ENCODE measurements around the gene OR5K2. TPM values are rescaled to one million over a fixed set of nuclear protein-coding genes. Genes with fewer than 3 reads are reported as not detected.

Gene OR5K2
- total RNA-seq, 4 donors from 2014 or later = not detected

- DNase-seq = no peak
- Histone ChIP-seq H3K27me3 (no peaks in the 10 kb centered on the region), H3K9me3 (no peaks in the 10 kb centered on the region), H3K27ac (no peak overlapping the region), H3K4me1 (no peaks in the 10 kb centered on the region), H3K36me3 (no peaks in the 10 kb centered on the region), H3K4me3 (replicated peaks in 1 of 3) (no peak overlapping the region)
- TF ChIP-seq POLR2A (IDR thresholded peaks at IDR 0.05) = no peak
- 84 to 88% methylated on average over 4 of the region's 4 CpGs for WGBS, 2 donors
- intact Hi-C loops (cut with DNase I) = no loop called here
These were observed 2.5 kb downstream of the OR5K2 start for GRCh38 chr3:98500019-98500418.

DNA sequence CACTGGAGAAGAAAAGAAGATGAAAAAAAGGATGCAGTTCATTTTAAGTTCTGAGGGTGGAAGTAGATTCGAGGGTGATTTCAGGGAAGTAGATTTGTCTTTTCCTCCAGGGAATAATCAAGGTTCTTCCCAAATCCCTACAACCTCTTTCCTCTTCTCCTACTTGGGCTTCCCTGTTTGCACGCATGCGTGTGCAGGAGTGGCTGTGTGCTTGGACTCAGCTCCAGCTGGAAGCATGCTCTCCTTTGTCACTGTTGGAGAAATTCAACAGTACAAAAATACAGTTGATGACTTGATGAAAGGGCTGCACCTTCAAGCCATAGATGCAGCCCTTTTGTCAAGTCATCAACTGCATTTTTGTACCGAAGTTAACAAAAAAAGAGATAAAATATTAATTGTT is 3.8 kb downstream of the OR5K2 start:
- H3K4me1 ChIP-seq = no peaks in the 10 kb centered on the region
- no peaks in the 10 kb centered on the region for H3K27me3 ChIP-seq
- no peak for TF ChIP-seq CTCF (IDR thresholded peaks at IDR 0.05)
- TF ChIP-seq POLR2A (IDR thresholded peaks at IDR 0.05) = no peak
- DNase-seq = no peak
- no peaks in the 10 kb centered on the region for H3K36me3 ChIP-seq
- no peak overlapping the region for H3K27ac ChIP-seq
- no peaks in the 10 kb centered on the region for H3K9me3 ChIP-seq
- no peak overlapping the region for H3K4me3 ChIP-seq (replicated peaks in 1 of 3)
- intact Hi-C loops (cut with DNase I) = no loop called here
- 83 to 90% methylated on average over 4 of the region's 4 CpGs for WGBS, 2 donors

DNA sequence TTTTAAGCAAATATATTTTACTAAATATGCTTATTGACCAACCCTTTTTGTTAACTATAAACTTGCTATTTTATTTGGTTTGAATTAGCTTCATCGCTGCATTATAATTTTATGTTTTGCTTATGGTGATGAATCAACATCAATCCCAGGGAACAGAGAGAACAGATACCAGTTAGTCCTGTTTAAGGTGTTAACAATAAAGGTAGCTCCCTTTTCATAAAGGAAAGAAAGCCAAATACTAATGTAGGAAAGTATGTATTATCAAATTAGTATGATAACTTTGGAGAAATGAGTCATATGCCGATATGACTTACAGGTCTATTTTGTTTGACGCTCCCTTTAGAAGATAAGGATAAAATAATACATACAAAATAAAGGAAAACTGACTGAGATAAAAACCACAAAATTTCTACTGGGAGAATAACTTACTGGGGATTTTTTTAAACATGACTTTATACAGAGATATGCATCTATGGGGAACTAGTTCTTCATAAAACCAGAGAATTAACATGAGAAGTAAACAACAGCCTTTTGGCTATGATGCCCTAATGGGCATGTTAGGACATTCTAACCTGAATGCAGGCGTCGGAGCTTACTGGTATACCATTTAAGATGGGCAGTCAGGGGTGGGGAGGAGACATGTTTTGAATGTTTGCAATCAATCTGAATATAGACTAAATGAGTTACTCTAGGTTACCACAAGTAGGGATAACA is 4.5 kb downstream of the OR5K2 start:
- no peak overlapping the region for H3K27ac ChIP-seq
- WGBS, 2 donors = 93 to 95% methylated on average over 5 of the region's 5 CpGs
- no peak for DNase-seq
- no peak overlapping the region for H3K4me3 ChIP-seq (replicated peaks in 1 of 3)
- no peaks in the 10 kb centered on the region for H3K36me3 ChIP-seq
- intact Hi-C loops (cut with DNase I) = no loop called here
- no peaks in the 10 kb centered on the region for H3K9me3 ChIP-seq
- H3K4me1 ChIP-seq = no peaks in the 10 kb centered on the region
- TF ChIP-seq CTCF (IDR thresholded peaks at IDR 0.05) (no peak), POLR2A (IDR thresholded peaks at IDR 0.05) (no peak)
- H3K27me3 ChIP-seq = no peaks in the 10 kb centered on the region

DNA sequence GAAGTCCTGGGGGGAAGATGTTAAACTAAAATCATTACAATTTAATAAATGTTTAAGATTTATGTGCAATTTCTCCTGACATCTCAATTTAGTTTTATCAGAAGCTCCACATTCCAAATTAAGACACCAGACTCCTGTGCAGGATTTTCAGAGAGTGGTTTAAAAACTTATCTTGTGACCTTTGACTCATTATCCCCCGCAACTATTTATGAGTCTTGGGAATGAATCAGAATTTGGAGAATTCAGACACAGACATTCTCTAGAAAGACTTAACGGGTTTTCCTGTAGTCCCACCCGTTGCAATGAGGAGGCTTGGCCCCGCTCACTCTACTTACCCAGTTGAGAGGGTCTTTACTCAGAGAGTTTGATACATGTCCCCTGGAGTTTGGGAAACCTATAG is 7.1 kb downstream of the OR5K2 start:
- TF ChIP-seq POLR2A (IDR thresholded peaks at IDR 0.05) (no peak), CTCF (IDR thresholded peaks at IDR 0.05) (no peak)
- intact Hi-C loops (cut with DNase I) = no loop called here
- Histone ChIP-seq H3K9me3 (no peaks in the 10 kb centered on the region), H3K4me3 (replicated peaks in 1 of 3) (no peak overlapping the region), H3K4me1 (no peaks in the 10 kb centered on the region), H3K36me3 (no peaks in the 10 kb centered on the region), H3K27ac (no peak overlapping the region), H3K27me3 (no peaks in the 10 kb centered on the region)
- 78 to 84% methylated on average over 4 of the region's 4 CpGs for WGBS, 2 donors
- DNase-seq = no peak

- H3K4me1 ChIP-seq = no peaks in the 10 kb centered on the region
- 94 to 96% methylated on average over 2 of the region's 2 CpGs for WGBS, 2 donors
- no peaks in the 10 kb centered on the region for H3K36me3 ChIP-seq
These were observed 11.1 kb downstream of the OR5K2 start for GRCh38 chr3:98508582-98508981.

More at GRCh38 chr3:98508582-98508981, 11.1 kb downstream of the OR5K2 start:
- H3K27me3 ChIP-seq = no peaks in the 10 kb centered on the region
- no peak overlapping the region for H3K4me3 ChIP-seq (replicated peaks in 1 of 3)
- TF ChIP-seq CTCF (IDR thresholded peaks at IDR 0.05) (no peak), POLR2A (IDR thresholded peaks at IDR 0.05) (no peak)
- intact Hi-C loops (cut with DNase I) = no loop called here
- no peak overlapping the region for H3K27ac ChIP-seq
- no peaks in the 10 kb centered on the region for H3K9me3 ChIP-seq
- no peak for DNase-seq
